GM23248 (cell line): Measurements from ENCODE around the gene KRT3. TPM values are rescaled to one million over a fixed set of nuclear protein-coding genes. Genes with fewer than 3 reads are reported as not detected.
A peak's percentile ranks its signal among the peaks of the same experiment; 100 is the strongest.

ENCODE experiments used
- DNase-seq: peaks from one replicate; pipeline ENCODE4 v3.0.0-alpha.2; 2015
- H2AFZ ChIP-seq: fragments of 200-600 bp; sonication (generic); 2 replicates; pipeline ENCODE4 v1.6.1; 2016; ENCODE audit warnings: antibody characterized with exemption
- H3F3A ChIP-seq: fragments of 200-600 bp; sonication (generic); 2 replicates; pipeline ENCODE4 v1.6.1; 2016; ENCODE audit warnings: mild to moderate bottlenecking, antibody characterized with exemption, mixed run types; ENCODE audit not compliant: insufficient read depth
- H3K27ac ChIP-seq: fragments of 200-600 bp; sonication (generic); 2 replicates; pipeline ENCODE4 v1.5.1; 2016; ENCODE audit warnings: mild to moderate bottlenecking
- H3K27me3 ChIP-seq: fragments of 200-600 bp; sonication (generic); replicated peaks from 2 replicates; pipeline ENCODE4 v1.6.1; 2016; ENCODE audit warnings: mild to moderate bottlenecking; ENCODE audit not compliant: insufficient read depth
- H3K36me3 ChIP-seq: fragments of 200-600 bp; sonication (generic); 2 replicates; pipeline ENCODE4 v1.6.1; 2016; ENCODE audit warnings: low read depth, mild to moderate bottlenecking
- H3K4me1 ChIP-seq: fragments of 200-600 bp; sonication (generic); 2 replicates; pipeline ENCODE4 v1.6.1; 2016; ENCODE audit warnings: mild to moderate bottlenecking; ENCODE audit not compliant: insufficient read depth
- H3K4me2 ChIP-seq: fragments of 200-600 bp; sonication (generic); one replicate; pipeline ENCODE4 v1.6.1; 2016; ENCODE audit warnings: mild to moderate bottlenecking; ENCODE audit not compliant: unreplicated experiment
- H3K4me3 ChIP-seq: fragments of 200-600 bp; sonication (generic); 2 replicates; pipeline ENCODE4 v1.5.1; 2016; ENCODE audit warnings: mild to moderate bottlenecking
- H3K79me2 ChIP-seq: fragments of 200-600 bp; sonication (generic); 2 replicates; pipeline ENCODE4 v1.6.1; 2016; ENCODE audit warnings: mild to moderate bottlenecking; ENCODE audit not compliant: insufficient read depth
- H3K9ac ChIP-seq: fragments of 200-600 bp; sonication (generic); 2 replicates; pipeline ENCODE4 v1.6.1; 2016; ENCODE audit warnings: mild to moderate bottlenecking
- H3K9me2 ChIP-seq: fragments of 200-600 bp; sonication (generic); 2 replicates; pipeline ENCODE4 v1.6.1; 2016; ENCODE audit warnings: mixed run types, mild to moderate bottlenecking, moderate library complexity; ENCODE audit not compliant: insufficient read depth
- H3K9me3 ChIP-seq: fragments of 200-600 bp; sonication (generic); one replicate; pipeline ENCODE4 v1.6.1; 2017; ENCODE audit warnings: low read depth
- H4K20me1 ChIP-seq: fragments of 200-600 bp; sonication (generic); 2 replicates; pipeline ENCODE4 v1.6.0; 2016; ENCODE audit not compliant: insufficient read depth
- EZH2 ChIP-seq: fragments of 200-600 bp; sonication (generic); IDR thresholded peaks from 2 replicates; pipeline ENCODE4 v1.6.1; 2018; ENCODE audit warnings: antibody characterized with exemption, mild to moderate bottlenecking; ENCODE audit not compliant: insufficient read depth, poor library complexity, severe bottlenecking
- EZH2phosphoT487 ChIP-seq: fragments of 200-600 bp; sonication (generic); IDR thresholded peaks from 2 replicates; pipeline ENCODE4 v1.6.1; 2018; ENCODE audit warnings: antibody characterized with exemption, moderate library complexity, mild to moderate bottlenecking, low read depth; ENCODE audit not compliant: insufficient read depth
- WGBS, 2 experiments: methylation state at CpG; one replicate each; pipeline ENCODE4 v1.1.6; 2015 to 2017; ENCODE audit warnings: low lambda C conversion rate in 2 of 2, low coverage in 1 of 2; ENCODE audit errors: missing lambda C conversion rate in 2 of 2; 5-methylcytosine and 5-hydroxymethylcytosine counted together
- in situ Hi-C: fragments of 300-500 bp; cut with MboI; formaldehyde crosslinking; loops from 2 replicates; pipeline ENCODE4 v1.15.0; 2020
- polyA plus RNA-seq: library from polyadenylated mRNA; unstranded; fragments of >200 nt; fragmentation: Nextera tagmentation; extraction: Ambion mirVana; gene quantifications from 2 replicates; pipeline ENCODE4 v1.2.1, GENCODE V29; 2016
- total RNA-seq: library from RNA; depleted of rRNA; stranded (reverse); fragments of >200 nt; shearing (Covaris generic); gene quantifications from 2 replicates; pipeline ENCODE4 v1.2.3, GENCODE V29; 2014

Gene KRT3
- total and polyA plus RNA-seq, 2 experiments from 2014 or later = not detected

GRCh38 chr12:52815161-52815560 is 19.2 kb upstream of the KRT3 start:
- Histone ChIP-seq H3K4me1 (peaks cover 10% of the 10 kb centered on the region; the same call in 1 of the 2 replicates), H3K9ac (no peak overlapping the region), H3K36me3 (no peaks in the 10 kb centered on the region), H3K4me3 (no peak overlapping the region), H3K4me2 (no peak overlapping the region), H3K9me2 (no peaks in the 10 kb centered on the region), H2AFZ (no peak overlapping the region), H4K20me1 (no peaks in the 10 kb centered on the region), H3K27me3 (peaks cover 57% of the 10 kb centered on the region), H3K27ac (no peak overlapping the region), H3F3A (no peaks in the 10 kb centered on the region), H3K9me3 (no peaks in the 10 kb centered on the region), H3K79me2 (no peaks in the 10 kb centered on the region)
- in situ Hi-C loops = no loop called here
- 61 to 63% methylated on average over 4 of the region's 4 CpGs for whole genome bisulfite sequencing, 2 experiments
- no peak for DNase-seq
- no peak for TF ChIP-seq EZH2phosphoT487
- TF ChIP-seq EZH2 = no peak

- H3K4me1 ChIP-seq = peaks cover 10% of the 10 kb centered on the region; the same call in 1 of the 2 replicates
- H3K79me2 ChIP-seq = no peaks in the 10 kb centered on the region
- no peaks in the 10 kb centered on the region for H3K9me3 ChIP-seq
- no peak overlapping the region for H3K27ac ChIP-seq
- no peaks in the 10 kb centered on the region for H3K36me3 ChIP-seq
- in situ Hi-C loops = no loop called here
- no peaks in the 10 kb centered on the region for H3F3A ChIP-seq
- H3K4me2 ChIP-seq = no peak overlapping the region
- H2AFZ ChIP-seq = no peak overlapping the region
- H4K20me1 ChIP-seq = no peaks in the 10 kb centered on the region
- H3K4me3 ChIP-seq = no peak overlapping the region
- no peak for DNase-seq
- H3K27me3 ChIP-seq = peaks cover 55% of the 10 kb centered on the region
- no peak overlapping the region for H3K9ac ChIP-seq
- H3K9me2 ChIP-seq = no peaks in the 10 kb centered on the region
- WGBS, 2 experiments = 70 to 71% methylated on average over 4 of the region's 4 CpGs
- TF ChIP-seq EZH2phosphoT487 = no peak
- TF ChIP-seq EZH2 = no peak
Measured at GRCh38 chr12:52814710-52815155, 18.8 kb upstream of the KRT3 start.

- no peak within 1 kb of the TSS for H2AFZ ChIP-seq
- H3K79me2 ChIP-seq = no peaks in the 10 kb centered on the region
- H3K4me3 ChIP-seq = no peak within 1 kb of the TSS
- no peaks in the 10 kb centered on the region for H3K9me3 ChIP-seq
- no peak within 1 kb of the TSS for H3K27ac ChIP-seq
- H3K36me3 ChIP-seq = no peaks in the 10 kb centered on the region
- H4K20me1 ChIP-seq = no peaks in the 10 kb centered on the region
- whole genome bisulfite sequencing, 2 experiments = 66 to 67% methylated on average over 15 of the region's 15 CpGs
- peak; percentile 22 for DNase-seq
- in situ Hi-C loops = no loop called here
- H3K4me1 ChIP-seq = peaks cover 10% of the 10 kb centered on the region; the same call in 1 of the 2 replicates
- H3K27me3 ChIP-seq = peaks cover 59% of the 10 kb centered on the region
- no peak within 1 kb of the TSS for H3K9ac ChIP-seq
- H3K4me2 ChIP-seq = no peak within 1 kb of the TSS
- H3K9me2 ChIP-seq = no peaks in the 10 kb centered on the region
- no peaks in the 10 kb centered on the region for H3F3A ChIP-seq
- TF ChIP-seq EZH2phosphoT487 (no peak), EZH2 (no peak)
Measured at GRCh38 chr12:52813885-52814709, 18.2 kb upstream of the KRT3 start, which contains the start of gene KRT4. Gene KRT4 (minus strand): TSS chr12:52814116. CDS start chr12:52814058, 58 bp downstream.

GRCh38 chr12:52813203-52813819 is 17.4 kb upstream of the KRT3 start:
- H3K27ac ChIP-seq = no peak overlapping the region
- TF ChIP-seq EZH2 = no peak
- no peak for TF ChIP-seq EZH2phosphoT487
- H3K4me1 ChIP-seq = peaks cover 10% of the 10 kb centered on the region; the same call in 1 of the 2 replicates
- H2AFZ ChIP-seq = no peak overlapping the region
- no peaks in the 10 kb centered on the region for H4K20me1 ChIP-seq
- in situ Hi-C loops = no loop called here
- DNase-seq = no peak
- no peaks in the 10 kb centered on the region for H3K9me2 ChIP-seq
- H3K4me3 ChIP-seq = no peak overlapping the region
- H3K9ac ChIP-seq = no peak overlapping the region
- peaks cover 59% of the 10 kb centered on the region for H3K27me3 ChIP-seq
- H3K4me2 ChIP-seq = no peak overlapping the region
- no peaks in the 10 kb centered on the region for H3F3A ChIP-seq
- WGBS, 2 experiments = 72 to 75% methylated on average over 10 of the region's 10 CpGs
- no peaks in the 10 kb centered on the region for H3K9me3 ChIP-seq
- no peaks in the 10 kb centered on the region for H3K36me3 ChIP-seq
- no peaks in the 10 kb centered on the region for H3K79me2 ChIP-seq
